BLaER1 (cell line): ENCODE measurements around the gene FGD3.

Experiments
- H3K27ac ChIP-seq: shearing (Covaris generic); formaldehyde crosslinking; 2 replicates; pipeline ENCODE4 v1.8.1; 2022
- H3K27me3 ChIP-seq: shearing (Covaris generic); formaldehyde crosslinking; 2 replicates; pipeline ENCODE4 v1.8.1; 2022
- H3K36me3 ChIP-seq: shearing (Covaris generic); formaldehyde crosslinking; 2 replicates; pipeline ENCODE4 v1.8.1; 2022
- H3K4me1 ChIP-seq: shearing (Covaris generic); formaldehyde crosslinking; 2 replicates; pipeline ENCODE4 v1.8.1; 2022
- H3K4me2 ChIP-seq: shearing (Covaris generic); formaldehyde crosslinking; 2 replicates; pipeline ENCODE4 v1.8.1; 2022
- H3K4me3 ChIP-seq: shearing (Covaris generic); formaldehyde crosslinking; 2 replicates; pipeline ENCODE4 v1.8.1; 2022
- H3K9ac ChIP-seq: shearing (Covaris generic); formaldehyde crosslinking; 2 replicates; pipeline ENCODE4 v1.8.1; 2022
- H3K9me3 ChIP-seq: shearing (Covaris generic); formaldehyde crosslinking; 2 replicates; pipeline ENCODE4 v1.8.1; 2022
- H4K20me1 ChIP-seq: shearing (Covaris generic); formaldehyde crosslinking; 2 replicates; pipeline ENCODE4 v1.8.1; 2022
- Cebpa-rat ChIP-seq: shearing (Covaris generic); IDR thresholded peaks from 2 replicates; pipeline ENCODE4 v1.8.1; 2022

Gene FGD3

DNA sequence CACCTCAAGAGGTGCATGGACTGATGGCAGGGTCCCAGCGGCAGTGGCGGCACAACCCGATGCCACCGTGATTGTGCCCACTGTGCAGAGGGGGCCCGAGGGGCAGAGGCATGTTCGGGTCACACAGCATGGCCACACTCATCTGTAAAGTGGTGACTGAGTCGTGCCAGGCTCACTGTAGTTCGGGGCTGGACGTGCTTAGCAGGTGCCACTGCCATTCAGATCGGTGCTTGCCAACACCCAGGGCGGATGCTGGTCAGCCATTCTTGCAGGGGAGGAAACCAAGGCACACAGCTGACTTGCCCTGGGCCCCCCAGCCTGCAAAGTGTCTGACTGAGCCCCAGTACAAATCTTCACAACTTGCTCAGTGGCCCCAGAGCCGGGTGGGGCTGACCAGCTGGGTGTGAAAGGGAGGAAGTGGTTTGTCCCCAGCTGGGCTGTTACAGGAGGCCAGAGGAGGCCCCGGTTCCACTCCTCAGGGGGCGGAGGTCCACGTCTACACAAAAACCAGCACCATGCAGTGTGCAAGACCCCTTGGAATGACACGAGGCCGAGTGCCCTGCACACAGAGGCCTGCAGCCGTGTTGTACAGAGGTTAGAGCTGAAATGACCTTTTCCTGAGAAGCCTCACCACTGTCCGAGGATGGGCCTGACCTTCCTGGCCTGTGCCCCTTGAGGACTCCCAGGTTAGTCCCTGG is 17.9 kb downstream of the FGD3 start:
- H3K36me3 ChIP-seq: peaks cover 11% of the 10 kb centered on the region; the same call in 1 of the 2 replicates
- H3K27me3 ChIP-seq: no peaks in the 10 kb centered on the region
- H3K4me1 ChIP-seq: peaks cover 64% of the 10 kb centered on the region
- peaks cover 7% of the 10 kb centered on the region; the same call in 1 of the 2 replicates for H3K9me3 ChIP-seq
- no peak for TF ChIP-seq Cebpa-rat
- H3K27ac ChIP-seq: peak overlapping the region; percentile 91
- peak overlapping the region; percentile 98 for H3K4me2 ChIP-seq
- peak overlapping the region; percentile 76 for H3K4me3 ChIP-seq
- H4K20me1 ChIP-seq: peaks cover 50% of the 10 kb centered on the region
- peak overlapping the region; percentile 87 for H3K9ac ChIP-seq

DNA sequence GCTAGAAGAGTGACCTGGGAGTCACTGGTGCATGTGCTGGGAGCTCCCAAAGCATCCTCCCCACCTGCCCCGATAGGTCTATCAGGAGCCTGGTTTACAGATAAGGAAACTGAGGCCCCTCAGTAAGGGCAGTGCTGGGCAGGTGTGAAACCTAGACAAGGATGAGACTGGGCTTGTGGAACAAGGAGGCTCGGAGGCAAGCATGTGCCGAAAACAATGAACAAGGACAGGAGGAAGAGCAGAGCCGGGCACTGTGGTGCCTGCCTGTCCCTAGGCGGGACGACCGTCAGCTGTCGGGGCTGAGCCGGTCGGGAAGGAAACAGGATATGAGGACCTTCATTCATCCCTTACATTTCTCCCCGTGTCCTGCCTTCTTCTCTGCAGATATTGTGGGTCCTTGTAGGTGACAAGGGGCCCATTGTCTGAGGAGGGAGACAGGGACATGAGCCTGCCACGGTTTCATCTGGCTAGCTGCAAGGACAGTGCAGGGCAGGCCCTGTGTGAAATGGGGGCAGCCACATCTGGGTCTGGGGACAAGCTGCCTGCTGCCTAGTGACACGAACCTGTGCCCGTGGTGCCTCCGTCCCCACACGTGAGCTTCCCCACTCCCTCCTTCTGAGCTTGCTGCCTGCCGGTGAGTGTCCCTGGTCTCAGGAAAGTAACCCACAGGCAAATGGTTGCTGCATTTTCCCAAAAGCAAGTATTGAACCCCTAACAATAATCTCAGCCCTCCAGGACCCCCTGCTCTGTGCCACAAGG is 18.6 kb downstream of the FGD3 start:
- H3K9ac ChIP-seq: peak overlapping the region; percentile 87
- peaks cover 57% of the 10 kb centered on the region for H4K20me1 ChIP-seq
- H3K4me3 ChIP-seq: peak overlapping the region; percentile 76
- peak overlapping the region; percentile 98 for H3K4me2 ChIP-seq
- H3K4me1 ChIP-seq: peaks cover 71% of the 10 kb centered on the region
- H3K9me3 ChIP-seq: peaks cover 7% of the 10 kb centered on the region; the same call in 1 of the 2 replicates
- H3K27ac ChIP-seq: peak overlapping the region; percentile 91
- H3K27me3 ChIP-seq: no peaks in the 10 kb centered on the region
- H3K36me3 ChIP-seq: peaks cover 18% of the 10 kb centered on the region
- TF ChIP-seq Cebpa-rat: no peak

GRCh38 chr9:92966518-92966800 is 19.1 kb downstream of the FGD3 start:
- Histone ChIP-seq H3K27ac (0 out of 2 replicates have a peak overlapping the region, but pooled peaks have one; percentile 91), H3K4me2 (peak overlapping the region; percentile 98), H3K4me1 (peaks cover 72% of the 10 kb centered on the region), H4K20me1 (peaks cover 62% of the 10 kb centered on the region), H3K4me3 (peak overlapping the region; percentile 76), H3K36me3 (peaks cover 21% of the 10 kb centered on the region), H3K9me3 (peaks cover 4% of the 10 kb centered on the region; the same call in 1 of the 2 replicates), H3K27me3 (no peaks in the 10 kb centered on the region), H3K9ac (peak overlapping the region; percentile 87)
- TF ChIP-seq Cebpa-rat: no peak

GRCh38 chr9:92968081-92968480 is 20.8 kb downstream of the FGD3 start:
- no peak overlapping the region for H3K9ac ChIP-seq
- TF ChIP-seq Cebpa-rat: no peak
- no peaks in the 10 kb centered on the region for H3K9me3 ChIP-seq
- peaks cover 77% of the 10 kb centered on the region for H4K20me1 ChIP-seq
- H3K27ac ChIP-seq: peak overlapping the region; percentile 56
- peak overlapping the region; percentile 73 for H3K4me2 ChIP-seq
- no peaks in the 10 kb centered on the region for H3K27me3 ChIP-seq
- no peak overlapping the region for H3K4me3 ChIP-seq
- H3K36me3 ChIP-seq: peaks cover 21% of the 10 kb centered on the region
- H3K4me1 ChIP-seq: peaks cover 80% of the 10 kb centered on the region

DNA sequence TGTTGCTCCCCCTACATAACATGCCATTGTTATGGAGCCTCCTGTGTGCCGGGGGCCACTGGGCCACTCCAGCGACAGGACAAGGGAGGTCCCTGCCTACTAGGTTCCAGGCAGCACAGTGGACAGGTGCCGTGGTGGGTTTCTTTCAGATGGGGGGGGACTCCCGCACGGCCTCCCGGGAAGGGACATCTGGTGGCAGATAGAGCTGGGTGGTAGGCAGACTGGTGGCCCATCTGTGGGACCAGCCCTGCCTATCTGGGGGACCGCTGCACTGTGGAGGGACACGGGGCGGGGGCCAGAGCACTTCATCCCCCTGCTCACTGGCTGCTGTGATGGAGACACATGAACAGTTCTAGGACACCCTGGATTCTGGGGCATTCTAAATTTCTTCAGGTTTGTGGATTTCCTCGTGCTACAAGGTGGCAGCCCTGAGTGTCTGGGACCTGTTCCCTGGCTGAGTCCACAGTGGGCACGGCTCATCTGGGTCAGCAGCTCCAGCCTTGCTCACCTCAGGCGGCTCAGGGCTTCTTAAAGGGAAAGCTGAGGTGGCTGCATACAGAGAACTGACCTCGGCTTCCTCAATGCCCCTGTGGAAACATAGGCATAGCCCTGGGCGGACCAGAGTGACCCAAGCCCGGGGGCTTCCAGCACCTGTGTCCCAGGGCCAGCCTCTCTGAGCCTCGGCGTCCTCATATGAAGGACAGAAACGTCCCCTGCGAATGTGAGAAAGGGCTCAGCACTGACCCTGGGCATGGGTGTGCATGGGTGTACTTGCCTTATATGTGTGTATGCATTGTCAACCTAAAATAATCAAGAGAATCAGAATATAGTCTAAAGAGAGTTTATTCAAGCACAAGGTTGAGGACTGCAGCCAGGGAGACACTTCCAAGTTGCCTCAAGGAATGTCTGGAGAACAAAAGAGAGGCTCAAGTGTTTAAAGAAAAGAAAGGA is 22.5 kb downstream of the FGD3 start:
- Histone ChIP-seq H4K20me1 (peaks cover 94% of the 10 kb centered on the region), H3K9ac (no peak overlapping the region), H3K9me3 (no peaks in the 10 kb centered on the region), H3K4me1 (peaks cover 79% of the 10 kb centered on the region), H3K4me2 (peak overlapping the region; percentile 73), H3K4me3 (no peak overlapping the region), H3K36me3 (peaks cover 39% of the 10 kb centered on the region), H3K27me3 (no peaks in the 10 kb centered on the region), H3K27ac (peak overlapping the region; percentile 20; the same call in 1 of the 2 replicates)
- TF ChIP-seq Cebpa-rat: no peak

- no peak overlapping the region for H3K4me3 ChIP-seq
- TF ChIP-seq Cebpa-rat: no peak
- H3K9ac ChIP-seq: no peak overlapping the region
- no peaks in the 10 kb centered on the region for H3K27me3 ChIP-seq
- peaks cover 74% of the 10 kb centered on the region for H3K4me1 ChIP-seq
- no peaks in the 10 kb centered on the region for H3K9me3 ChIP-seq
- peaks cover 99% of the 10 kb centered on the region for H4K20me1 ChIP-seq
- H3K27ac ChIP-seq: peak overlapping the region; percentile 20; the same call in 1 of the 2 replicates
- H3K4me2 ChIP-seq: peak overlapping the region; percentile 73
- peaks cover 46% of the 10 kb centered on the region for H3K36me3 ChIP-seq
These were observed 23.2 kb downstream of the FGD3 start for GRCh38 chr9:92970467-92970923.

DNA sequence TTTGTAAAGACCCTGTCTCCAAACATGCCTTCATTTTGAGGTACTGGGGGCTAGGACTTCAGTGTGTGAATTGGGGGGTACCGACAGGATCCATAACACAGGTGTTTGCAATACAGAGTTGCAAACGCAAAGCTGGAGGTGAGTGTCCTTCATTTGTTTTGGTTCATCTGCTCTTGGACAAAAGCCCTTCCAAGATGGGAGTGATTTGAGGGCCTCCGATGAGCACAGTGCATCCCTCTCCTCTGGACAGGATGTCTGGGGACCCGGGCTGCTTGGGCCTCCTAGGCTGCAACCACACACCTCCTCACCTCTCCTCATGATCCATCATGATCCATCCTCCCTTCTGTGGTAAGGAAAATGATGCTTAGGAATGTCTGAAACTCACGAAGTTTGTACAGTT is 23.8 kb downstream of the FGD3 start:
- H3K4me2 ChIP-seq: peak overlapping the region; percentile 73; the same call in 1 of the 2 replicates
- H4K20me1 ChIP-seq: peaks cover 99% of the 10 kb centered on the region
- H3K4me1 ChIP-seq: peaks cover 67% of the 10 kb centered on the region
- no peak overlapping the region for H3K4me3 ChIP-seq
- no peaks in the 10 kb centered on the region for H3K27me3 ChIP-seq
- no peaks in the 10 kb centered on the region for H3K9me3 ChIP-seq
- H3K9ac ChIP-seq: no peak overlapping the region
- H3K36me3 ChIP-seq: peaks cover 52% of the 10 kb centered on the region
- no peak overlapping the region for H3K27ac ChIP-seq
- no peak for TF ChIP-seq Cebpa-rat

DNA sequence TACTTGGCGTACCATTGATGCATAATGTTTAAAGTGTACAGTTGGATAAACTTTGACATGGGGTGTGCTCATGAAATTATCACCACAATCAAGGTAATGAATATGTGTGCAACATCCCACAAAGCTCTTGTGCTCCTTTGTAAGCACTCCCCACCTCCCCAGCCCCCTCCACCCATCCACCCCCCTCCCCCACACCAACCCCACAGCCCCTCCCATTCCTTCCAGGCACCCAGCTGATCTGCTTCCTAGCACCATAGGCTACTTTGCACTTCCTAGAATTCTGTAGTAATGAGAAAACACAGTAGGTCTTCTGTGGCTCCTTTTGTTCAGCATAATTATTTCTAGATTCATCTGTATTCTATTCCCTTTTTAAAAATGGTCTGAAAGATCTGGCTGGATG is 24.5 kb downstream of the FGD3 start:
- H3K27ac ChIP-seq: no peak overlapping the region
- no peaks in the 10 kb centered on the region for H3K9me3 ChIP-seq
- H3K9ac ChIP-seq: no peak overlapping the region
- H3K27me3 ChIP-seq: no peaks in the 10 kb centered on the region
- H3K4me3 ChIP-seq: no peak overlapping the region
- no peak overlapping the region for H3K4me2 ChIP-seq
- TF ChIP-seq Cebpa-rat: no peak
- H4K20me1 ChIP-seq: peaks cover 99% of the 10 kb centered on the region
- peaks cover 61% of the 10 kb centered on the region for H3K4me1 ChIP-seq
- H3K36me3 ChIP-seq: peaks cover 56% of the 10 kb centered on the region

DNA sequence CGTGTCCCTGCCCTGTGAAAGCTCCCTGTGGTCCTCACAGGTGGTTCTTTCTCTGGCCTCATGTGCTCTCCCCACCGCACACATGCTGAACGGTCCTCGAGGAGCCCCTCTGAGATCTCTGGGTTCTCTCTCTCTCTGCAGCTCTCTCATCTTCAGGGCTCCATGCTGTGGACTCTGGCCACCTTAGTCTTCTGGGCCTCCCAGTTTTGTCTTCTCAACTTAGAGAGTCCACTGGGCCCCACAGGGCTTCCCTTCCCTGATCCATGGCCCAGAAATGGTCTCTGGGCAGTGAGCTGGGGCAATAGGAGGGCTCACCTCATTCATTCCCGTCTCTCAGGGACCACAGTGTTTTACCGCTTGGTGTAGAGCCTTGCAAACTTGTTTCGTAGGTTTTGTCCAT is 26.4 kb downstream of the FGD3 start:
- Histone ChIP-seq H4K20me1 (peaks cover 92% of the 10 kb centered on the region), H3K4me3 (no peak overlapping the region), H3K9me3 (0 out of 2 replicates have a peak, but pooled peaks cover 5% of the 10 kb centered on the region), H3K4me1 (peaks cover 51% of the 10 kb centered on the region), H3K27me3 (no peaks in the 10 kb centered on the region), H3K27ac (peak overlapping the region; percentile 22; the same call in 1 of the 2 replicates), H3K36me3 (peaks cover 69% of the 10 kb centered on the region), H3K9ac (no peak overlapping the region), H3K4me2 (no peak overlapping the region)
- no peak for TF ChIP-seq Cebpa-rat
